ENCODE results near the gene BAIAP3.

BAIAP3 gene

DNA sequence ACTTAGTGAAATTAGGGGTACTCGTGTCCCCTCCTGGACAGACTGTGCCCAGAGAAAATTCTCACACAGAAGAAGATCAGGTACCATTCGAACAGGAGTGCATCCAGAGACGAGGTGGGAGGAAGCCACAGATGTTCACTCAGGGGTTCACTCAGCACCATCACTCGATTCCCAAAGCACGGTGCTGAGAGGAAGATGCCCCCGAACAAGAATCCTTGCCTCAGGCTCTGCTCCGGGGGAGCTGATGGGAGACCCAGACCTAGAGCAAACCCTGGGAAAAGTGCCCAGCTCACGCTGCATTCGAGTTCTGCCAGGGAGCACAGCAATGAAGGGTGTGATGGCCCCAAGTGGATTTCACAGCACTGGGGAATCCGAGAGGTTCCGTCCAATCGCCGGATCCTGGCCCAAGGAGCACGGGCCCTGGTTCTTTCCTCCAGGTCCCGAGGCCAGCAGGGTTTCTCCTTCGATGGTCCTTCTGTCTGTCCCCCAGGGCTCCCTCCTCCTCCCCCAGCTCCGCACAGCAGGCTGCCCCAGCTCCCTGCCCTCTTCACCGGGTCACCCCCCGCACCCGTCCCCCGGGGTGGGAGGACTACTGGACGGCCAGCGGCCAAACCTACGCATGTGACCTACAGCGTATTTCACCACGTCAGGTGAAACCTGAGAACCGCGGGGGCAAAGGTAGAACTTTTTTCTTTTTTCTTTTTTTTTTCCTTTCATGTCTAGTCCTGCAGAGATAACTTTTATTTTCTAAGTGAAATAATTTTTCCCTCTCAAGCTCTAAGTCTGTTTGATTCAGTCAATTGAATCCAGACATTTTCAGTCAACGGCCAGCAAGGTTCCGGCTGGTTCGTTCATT is 34.2 kb upstream of the BAIAP3 start:
- no peak for DNase-seq (ENCODE audit: low spot score)

DNA sequence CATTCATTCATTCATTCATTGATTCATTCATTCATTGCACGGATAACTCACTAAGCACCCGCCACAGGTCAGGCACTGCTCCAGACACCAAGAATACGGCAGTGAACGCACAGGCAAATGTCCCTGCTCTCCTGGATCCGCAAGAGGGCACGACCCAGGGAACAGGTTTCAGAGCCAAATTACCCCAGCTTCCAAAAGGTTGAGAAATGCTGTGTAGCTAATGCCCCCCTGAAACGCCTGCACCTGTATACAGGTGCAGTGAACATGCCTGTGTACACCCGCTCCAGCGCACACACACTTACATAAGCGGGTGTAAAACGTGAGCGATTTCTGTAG is 33.6 kb upstream of the BAIAP3 start:
- no peak for DNase-seq (ENCODE audit: low spot score)

GRCh38 chr16:1300664-1301476 is 32.6 kb upstream of the BAIAP3 start:
- DNase-seq (ENCODE audit: low spot score): peak; percentile 68

DNA sequence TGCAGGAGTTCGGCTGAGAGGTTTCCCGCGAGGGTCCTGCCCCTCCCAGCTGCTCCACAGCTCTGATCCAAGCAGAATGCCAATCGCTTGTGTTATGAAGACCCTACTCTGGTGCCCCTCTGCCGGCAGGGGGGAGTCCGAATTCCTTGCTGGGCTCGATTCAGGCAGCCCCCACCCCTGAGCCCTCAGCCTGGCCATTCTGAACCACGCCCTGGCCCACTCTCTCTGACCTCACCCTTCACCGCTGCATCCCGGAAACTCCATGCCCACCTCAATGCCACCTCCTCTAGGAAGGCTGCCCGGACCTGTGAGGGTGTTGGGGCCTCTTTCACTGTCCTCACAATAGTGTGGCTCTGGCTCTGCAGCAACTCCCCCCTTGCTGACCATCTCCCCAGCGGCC is 31.9 kb upstream of the BAIAP3 start:
- no peak for DNase-seq (ENCODE audit: low spot score)

DNA sequence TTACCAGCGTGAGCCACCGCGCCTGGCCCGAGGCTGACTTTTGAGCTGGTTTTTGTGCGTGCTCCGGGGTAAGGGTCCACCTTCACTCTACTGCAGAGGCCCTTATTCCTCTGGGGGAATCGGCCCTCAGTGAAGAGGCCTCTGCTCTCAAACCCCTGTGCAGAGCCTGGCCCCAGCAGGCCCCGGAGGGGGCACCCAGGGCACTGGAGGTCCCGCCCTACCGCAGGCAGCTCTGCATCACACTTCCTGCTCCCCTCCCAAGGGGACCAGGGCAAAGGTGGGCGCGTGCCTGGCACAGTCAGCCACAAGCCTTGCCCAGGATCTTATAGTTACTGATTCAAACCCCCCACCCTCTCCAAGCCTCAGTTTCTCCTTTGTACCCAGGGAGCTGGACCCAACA is 27.6 kb upstream of the BAIAP3 start:
- no peak for DNase-seq (ENCODE audit: low spot score)

- DNase-seq (ENCODE audit: low spot score): no peak
Observed at GRCh38 chr16:1306334-1306733, 27.1 kb upstream of the BAIAP3 start.

GRCh38 chr16:1308036-1308976 is 25.1 kb upstream of the BAIAP3 start:
- no peak for DNase-seq (ENCODE audit: low spot score)

DNA sequence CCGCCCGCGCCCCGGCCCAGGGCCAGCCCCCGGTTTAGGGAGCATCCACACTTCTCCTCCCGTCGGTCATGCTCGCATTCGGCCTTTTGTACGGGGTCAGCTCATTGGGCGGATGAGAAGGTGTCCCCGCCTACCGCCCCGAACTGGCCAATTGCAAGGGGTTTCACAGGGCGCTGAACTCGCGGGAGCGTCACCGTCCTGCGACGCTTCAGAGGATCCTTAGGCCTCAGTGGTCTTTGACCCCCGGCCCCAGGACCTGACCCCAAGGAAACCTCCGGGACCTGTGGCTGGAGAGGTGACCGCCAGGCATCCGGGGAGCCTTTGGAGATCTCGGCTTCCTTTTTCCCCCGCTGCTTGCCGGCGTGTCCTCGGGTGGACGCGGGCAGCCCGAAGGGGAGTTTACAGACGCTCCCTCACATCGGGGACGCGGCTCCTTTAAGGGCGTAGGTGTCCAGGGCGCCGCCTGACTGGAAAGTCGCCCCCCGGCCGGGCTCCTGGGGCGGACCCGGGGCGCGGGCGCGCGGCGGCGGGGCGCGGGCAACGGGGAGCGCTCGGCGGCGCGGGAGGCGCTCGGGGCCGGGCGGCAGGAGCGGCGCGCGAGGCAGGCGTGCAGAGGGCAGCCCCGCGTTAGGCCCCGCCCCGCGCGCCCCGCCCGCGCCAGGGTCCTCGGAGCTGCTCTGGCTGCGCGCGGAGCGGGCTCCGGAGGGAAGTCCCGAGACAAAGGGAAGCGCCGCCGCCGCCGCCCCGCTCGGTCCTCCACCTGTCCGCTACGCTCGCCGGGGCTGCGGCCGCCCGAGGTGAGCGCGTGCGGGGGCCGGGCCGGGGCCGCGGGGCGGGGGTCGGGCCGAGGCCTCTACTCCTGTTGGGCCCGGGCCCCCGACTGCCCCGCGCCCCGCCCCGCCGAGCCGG is 24.2 kb upstream of the BAIAP3 start, which contains the start of gene UBE2I:
TSS of gene UBE2I (plus strand) at position 660 of the 909 bp plus-strand sequence. CDS start 4,395 bp downstream, outside the sequence.
- DNase-seq (ENCODE audit: low spot score): peak; percentile 96

DNA sequence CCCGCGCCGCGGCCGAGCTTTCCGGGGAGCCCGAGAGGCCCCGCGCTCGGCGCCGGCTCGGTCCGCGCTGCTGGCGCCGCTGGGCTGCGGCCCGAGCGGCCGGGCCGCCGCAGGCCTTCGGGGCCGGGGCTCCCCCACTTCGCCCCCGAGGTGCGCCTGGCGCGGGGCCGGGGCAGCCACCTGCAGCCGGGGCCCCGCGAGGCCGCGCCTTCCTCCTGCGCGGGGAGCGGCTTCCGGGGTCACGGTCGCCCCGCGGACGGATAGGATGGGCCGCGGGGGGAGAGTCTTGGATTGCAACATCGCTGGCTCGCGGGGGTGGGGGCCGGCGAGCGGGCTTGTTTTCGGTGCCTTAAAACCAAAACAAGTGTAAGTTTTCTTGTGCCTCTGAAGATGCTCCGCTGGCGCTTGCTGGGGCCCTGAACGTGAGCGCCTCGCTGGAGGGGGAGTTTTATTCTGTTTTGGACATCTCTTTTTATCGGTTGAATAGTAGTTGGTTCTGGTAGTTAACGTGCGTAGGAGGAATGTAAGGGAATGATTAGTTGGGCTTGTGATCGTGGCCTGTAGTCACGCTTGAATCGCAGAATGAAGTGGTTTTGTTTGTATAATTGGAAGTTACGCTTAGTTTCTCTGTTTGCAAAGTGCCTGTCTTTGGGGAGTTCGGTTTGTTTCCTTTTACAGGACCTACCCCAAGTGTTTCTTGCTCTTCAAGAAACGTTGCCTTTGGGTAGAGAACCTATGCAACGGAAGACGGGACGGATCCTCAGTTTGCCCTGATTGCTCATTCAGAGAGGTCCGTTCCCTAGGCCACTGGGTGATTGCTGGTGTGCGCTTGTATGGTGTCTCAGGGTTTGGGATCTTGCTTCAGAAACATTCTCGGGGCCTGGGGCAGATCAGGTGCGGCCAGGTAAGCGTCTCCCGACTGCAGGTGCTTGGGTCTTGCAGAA is 23.3 kb upstream of the BAIAP3 start:
- peak; percentile 27 for DNase-seq (ENCODE audit: low spot score)

- DNase-seq (ENCODE audit: low spot score): peak; percentile 6
Observed at GRCh38 chr16:1310832-1311200, 22.6 kb upstream of the BAIAP3 start.

DNA sequence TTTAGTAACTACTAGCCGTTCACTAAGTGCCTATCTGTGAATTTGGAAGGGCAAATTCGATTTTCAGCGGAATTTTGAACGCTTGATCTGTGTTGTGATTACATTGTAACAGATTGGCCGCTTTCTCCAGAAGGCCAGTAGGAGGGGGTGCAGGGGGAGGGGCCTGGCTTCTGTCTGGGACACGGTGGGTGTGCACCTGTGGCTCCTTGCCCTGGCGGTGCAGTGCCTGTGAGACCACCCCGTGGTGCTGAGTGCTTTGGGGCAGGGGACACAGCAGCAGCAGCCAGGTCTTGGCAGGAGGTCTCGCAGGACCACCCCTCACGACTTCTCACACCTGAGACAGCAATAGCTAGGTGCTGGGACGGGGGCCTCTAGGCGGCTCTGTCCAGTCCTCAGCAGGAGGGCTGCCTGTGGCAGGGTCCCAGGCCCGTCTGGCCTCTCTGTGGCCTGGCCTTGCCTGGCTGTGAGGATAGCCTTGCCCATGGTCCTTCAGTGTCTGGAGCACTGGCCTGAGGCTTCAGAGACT is 22.2 kb upstream of the BAIAP3 start:
- DNase-seq (ENCODE audit: low spot score): no peak

- DNase-seq (ENCODE audit: low spot score): no peak
Observed at GRCh38 chr16:1311738-1312466, 21.5 kb upstream of the BAIAP3 start.

DNA sequence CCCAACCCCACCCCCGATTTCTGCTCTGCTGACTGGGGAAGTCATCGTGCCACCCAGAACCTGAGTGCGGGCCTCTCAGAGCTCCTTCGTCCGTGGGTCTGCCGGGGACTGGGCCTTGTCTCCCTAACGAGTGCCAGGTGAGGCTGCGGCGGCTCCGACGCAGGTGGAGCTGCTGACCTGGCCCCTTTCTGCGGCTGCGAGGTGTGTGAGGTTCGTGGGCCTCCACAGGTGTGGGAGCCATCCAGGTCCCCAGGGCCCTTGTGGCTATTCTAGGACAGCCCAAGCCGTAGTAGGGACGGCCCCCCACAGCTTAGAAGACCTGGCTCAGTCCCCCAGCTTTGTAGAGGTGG is 21.0 kb upstream of the BAIAP3 start:
- DNase-seq (ENCODE audit: low spot score): no peak

DNA sequence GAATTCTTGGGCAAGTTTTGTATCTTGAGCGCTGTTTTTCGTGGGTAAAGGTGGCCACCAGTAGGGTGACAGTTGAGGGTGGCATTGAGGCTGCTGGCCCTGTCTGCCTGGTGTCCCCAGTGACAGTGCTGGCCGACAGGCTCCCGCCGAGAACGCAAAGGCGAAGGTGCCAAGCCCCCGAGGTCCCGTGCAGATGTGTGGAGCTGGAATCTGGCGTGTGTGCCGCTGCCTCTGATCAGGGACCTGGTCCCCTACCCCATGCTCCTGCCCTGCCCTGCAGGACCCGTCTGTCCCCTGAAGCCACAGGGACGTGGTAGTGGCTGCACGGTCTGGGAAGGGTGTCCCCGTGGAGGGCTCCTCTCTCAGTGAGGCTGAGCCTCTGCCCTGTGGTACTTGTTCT is 20.5 kb upstream of the BAIAP3 start:
- no peak for DNase-seq (ENCODE audit: low spot score)

DNA sequence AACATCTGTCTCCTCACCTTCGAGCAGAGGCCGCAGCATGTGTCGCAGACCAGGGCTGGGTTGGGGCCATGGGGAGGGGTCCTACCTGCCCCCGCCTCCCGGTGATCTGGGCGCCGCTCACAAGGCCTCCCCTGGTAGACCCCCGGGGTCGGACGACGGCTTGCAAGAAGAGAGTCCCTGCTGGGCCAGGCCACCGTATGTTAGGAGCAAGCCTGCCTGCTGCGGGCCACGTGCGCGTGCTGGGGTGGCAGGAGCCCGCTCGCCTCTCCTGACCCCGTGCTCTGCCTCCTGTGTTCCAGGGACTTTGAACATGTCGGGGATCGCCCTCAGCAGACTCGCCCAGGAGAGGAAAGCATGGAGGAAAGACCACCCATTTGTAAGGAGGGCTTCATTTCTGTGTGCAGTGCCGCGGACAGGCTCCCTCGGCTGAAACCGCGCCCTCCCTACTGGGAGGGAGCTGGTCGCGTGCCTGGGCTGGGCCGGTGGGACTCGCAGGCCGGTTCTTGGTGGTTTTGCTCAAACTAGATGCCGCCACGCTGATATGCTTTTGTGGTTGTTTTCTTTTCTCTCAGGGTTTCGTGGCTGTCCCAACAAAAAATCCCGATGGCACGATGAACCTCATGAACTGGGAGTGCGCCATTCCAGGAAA is 19.6 kb upstream of the BAIAP3 start:
- no peak for DNase-seq (ENCODE audit: low spot score)

DNA sequence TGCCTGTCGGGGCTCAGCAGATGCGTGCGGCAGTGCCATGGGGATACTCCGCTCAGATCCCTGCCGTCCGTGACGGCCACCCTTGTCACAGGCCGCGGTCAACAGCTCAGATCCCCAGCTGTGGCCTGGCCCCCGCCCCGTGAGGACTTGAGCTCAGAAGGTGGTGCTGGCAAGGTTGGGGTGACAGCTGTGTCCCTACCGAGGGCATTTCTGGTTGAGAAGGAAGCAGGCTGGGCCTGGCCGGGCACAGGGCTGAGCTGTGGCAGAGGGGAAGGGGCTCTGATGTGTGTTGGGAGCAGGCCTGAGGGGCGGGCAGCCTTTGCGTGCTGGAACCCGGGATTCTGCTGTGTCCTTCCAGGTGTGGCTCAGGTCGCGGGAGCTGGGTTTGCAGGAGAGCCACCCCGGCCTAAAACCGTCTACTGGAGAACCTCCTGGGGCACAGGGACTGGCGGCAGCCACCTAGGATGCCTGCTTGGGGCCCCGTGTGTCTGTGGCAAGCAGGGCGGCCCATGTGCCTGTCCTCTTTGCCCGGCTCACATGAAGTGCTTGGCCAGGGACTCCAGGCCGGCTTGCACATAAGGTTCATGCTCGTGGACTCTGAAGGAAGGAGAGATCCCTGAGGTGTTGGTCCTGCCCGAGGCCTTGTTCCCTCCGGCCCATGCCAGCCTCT is 18.9 kb upstream of the BAIAP3 start:
- DNase-seq (ENCODE audit: low spot score): no peak

GRCh38 chr16:1315081-1316032 is 18.1 kb upstream of the BAIAP3 start:
- DNase-seq (ENCODE audit: low spot score): no peak

All from hematopoietic multipotent progenitor cell treated with erythropoietin and hydrocortisone succinate and interleukin-3 and kit ligand, for 15 days (in vitro differentiated cells).